Measurements from ENCODE around the gene CPNE5. TPM values are rescaled to one million over a fixed set of nuclear protein-coding genes. Genes with fewer than 3 reads are reported as not detected.

Gene CPNE5
- total RNA-seq, 1 donor from 2014 or later, result 24.9 TPM

DNA sequence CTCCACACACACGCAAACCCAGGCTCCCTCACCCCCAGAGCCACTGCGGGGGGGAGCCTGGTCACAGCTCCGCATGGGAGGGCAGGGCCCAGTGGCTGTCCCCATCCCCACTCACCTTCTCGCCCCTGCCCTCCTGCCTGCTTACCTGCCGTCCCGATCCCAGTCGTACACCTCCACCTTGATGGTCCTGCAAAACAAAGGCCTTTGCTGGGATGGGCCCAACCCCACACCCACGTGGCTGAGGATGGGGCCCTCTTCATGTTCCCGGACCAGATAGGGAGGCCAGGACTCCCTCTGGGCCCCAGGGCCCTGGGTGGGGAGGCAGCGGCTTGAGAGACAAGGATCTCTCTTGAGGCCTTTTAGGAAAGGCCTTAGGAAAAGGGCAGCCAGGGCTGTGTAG lies 74.1 kb downstream of the CPNE5 start:
- no peak for DNase-seq (ENCODE audit: low spot score)

DNA sequence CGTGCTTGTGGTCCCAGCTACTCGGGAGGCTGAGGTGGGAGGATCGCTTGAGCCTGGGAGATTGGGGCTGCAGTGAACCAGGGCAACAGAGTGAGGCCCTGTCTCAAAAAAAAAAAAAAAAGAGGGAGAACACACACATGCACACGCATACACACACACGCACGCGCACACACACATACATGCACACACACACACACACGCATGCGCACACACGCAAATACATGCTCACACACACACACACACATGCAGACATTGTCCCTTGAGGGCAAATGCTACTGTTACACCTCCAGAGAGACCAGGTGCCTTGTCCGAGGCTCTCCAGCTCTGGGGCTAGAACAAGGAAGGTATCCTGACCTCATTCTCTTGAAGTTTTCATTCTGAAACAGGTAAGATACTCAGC lies 77.1 kb downstream of the CPNE5 start:
- H3K27me3 Mint-ChIP-seq (ENCODE audit: unreplicated experiment), result peaks cover 8% of the 10 kb centered on the region
- no peaks in the 10 kb centered on the region for H3K9me3 Mint-ChIP-seq (ENCODE audit: unreplicated experiment)
- no peak overlapping the region for H3K27ac Mint-ChIP-seq (ENCODE audit: unreplicated experiment)
- DNase-seq (ENCODE audit: low spot score), result no peak
- peaks cover 6% of the 10 kb centered on the region for H3K36me3 Mint-ChIP-seq (ENCODE audit: low read depth, unreplicated experiment)
- H3K4me1 Mint-ChIP-seq (ENCODE audit: unreplicated experiment), result peaks cover 16% of the 10 kb centered on the region
- no peak overlapping the region for H3K4me3 Mint-ChIP-seq (ENCODE audit: unreplicated experiment)
- TF ChIP-seq, protein P1, sequence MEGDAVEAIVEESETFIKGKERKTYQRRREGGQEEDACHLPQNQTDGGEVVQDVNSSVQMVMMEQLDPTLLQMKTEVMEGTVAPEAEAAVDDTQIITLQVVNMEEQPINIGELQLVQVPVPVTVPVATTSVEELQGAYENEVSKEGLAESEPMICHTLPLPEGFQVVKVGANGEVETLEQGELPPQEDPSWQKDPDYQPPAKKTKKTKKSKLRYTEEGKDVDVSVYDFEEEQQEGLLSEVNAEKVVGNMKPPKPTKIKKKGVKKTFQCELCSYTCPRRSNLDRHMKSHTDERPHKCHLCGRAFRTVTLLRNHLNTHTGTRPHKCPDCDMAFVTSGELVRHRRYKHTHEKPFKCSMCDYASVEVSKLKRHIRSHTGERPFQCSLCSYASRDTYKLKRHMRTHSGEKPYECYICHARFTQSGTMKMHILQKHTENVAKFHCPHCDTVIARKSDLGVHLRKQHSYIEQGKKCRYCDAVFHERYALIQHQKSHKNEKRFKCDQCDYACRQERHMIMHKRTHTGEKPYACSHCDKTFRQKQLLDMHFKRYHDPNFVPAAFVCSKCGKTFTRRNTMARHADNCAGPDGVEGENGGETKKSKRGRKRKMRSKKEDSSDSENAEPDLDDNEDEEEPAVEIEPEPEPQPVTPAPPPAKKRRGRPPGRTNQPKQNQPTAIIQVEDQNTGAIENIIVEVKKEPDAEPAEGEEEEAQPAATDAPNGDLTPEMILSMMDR (IDR thresholded peaks at IDR 0.05; ENCODE audit: unreplicated experiment), result no peak

More for the DNA sequence above, 74.1 kb downstream of the CPNE5 start:
- Mint-ChIP-seq H3K4me1 (ENCODE audit: unreplicated experiment) (peaks cover 14% of the 10 kb centered on the region), H3K36me3 (ENCODE audit: low read depth, unreplicated experiment) (peaks cover 4% of the 10 kb centered on the region), H3K27me3 (ENCODE audit: unreplicated experiment) (peaks cover 11% of the 10 kb centered on the region), H3K4me3 (ENCODE audit: unreplicated experiment) (no peak overlapping the region), H3K27ac (ENCODE audit: unreplicated experiment) (no peak overlapping the region), H3K9me3 (ENCODE audit: unreplicated experiment) (no peaks in the 10 kb centered on the region)
- TF ChIP-seq, protein P1 (IDR thresholded peaks at IDR 0.05; ENCODE audit: unreplicated experiment), result no peak

DNA sequence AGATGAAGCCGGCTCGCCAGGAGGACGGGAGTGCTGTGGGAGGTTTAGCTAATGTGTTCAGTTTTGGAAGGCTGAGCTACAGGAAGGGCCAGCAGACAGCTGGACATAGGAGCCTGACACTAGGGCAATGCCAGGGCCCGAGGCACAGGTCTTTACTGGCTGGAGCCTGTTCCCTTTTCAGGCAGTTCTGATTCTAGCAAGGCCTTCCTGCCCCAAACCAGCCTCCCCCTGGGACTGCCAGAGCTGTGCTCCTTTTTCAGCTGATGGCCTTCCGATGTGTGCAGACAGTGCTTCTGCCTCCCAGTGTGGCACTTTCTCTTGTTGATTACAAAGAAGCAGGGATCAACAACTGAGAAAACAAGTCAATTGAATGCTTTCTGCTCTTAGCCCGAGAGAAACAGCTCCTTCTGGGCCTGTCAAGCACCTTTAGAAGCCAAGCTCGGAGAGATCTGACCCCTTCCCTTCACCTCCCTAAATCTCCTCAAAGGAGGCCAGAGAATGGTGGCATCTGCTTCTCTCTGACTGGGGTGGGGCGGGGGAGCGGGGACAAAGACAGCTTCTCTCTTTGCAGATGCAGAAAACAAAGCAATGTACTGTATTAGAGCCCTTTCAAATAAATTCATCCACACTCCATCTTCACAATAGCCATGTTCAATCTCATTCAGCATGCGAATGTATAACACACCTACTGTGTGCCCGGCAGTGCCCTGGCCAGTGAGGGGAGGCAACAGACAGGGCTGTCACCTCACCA lies 78.4 kb downstream of the CPNE5 start:
- TF ChIP-seq, protein P1 (IDR thresholded peaks at IDR 0.05; ENCODE audit: unreplicated experiment), result no peak
- H3K4me3 Mint-ChIP-seq (ENCODE audit: unreplicated experiment), result peak overlapping the region; percentile 37
- H3K9me3 Mint-ChIP-seq (ENCODE audit: unreplicated experiment), result no peaks in the 10 kb centered on the region
- peaks cover 6% of the 10 kb centered on the region for H3K36me3 Mint-ChIP-seq (ENCODE audit: low read depth, unreplicated experiment)
- peaks cover 26% of the 10 kb centered on the region for H3K4me1 Mint-ChIP-seq (ENCODE audit: unreplicated experiment)
- DNase-seq (ENCODE audit: low spot score), result no peak
- peaks cover 8% of the 10 kb centered on the region for H3K27me3 Mint-ChIP-seq (ENCODE audit: unreplicated experiment)
- no peak overlapping the region for H3K27ac Mint-ChIP-seq (ENCODE audit: unreplicated experiment)

DNA sequence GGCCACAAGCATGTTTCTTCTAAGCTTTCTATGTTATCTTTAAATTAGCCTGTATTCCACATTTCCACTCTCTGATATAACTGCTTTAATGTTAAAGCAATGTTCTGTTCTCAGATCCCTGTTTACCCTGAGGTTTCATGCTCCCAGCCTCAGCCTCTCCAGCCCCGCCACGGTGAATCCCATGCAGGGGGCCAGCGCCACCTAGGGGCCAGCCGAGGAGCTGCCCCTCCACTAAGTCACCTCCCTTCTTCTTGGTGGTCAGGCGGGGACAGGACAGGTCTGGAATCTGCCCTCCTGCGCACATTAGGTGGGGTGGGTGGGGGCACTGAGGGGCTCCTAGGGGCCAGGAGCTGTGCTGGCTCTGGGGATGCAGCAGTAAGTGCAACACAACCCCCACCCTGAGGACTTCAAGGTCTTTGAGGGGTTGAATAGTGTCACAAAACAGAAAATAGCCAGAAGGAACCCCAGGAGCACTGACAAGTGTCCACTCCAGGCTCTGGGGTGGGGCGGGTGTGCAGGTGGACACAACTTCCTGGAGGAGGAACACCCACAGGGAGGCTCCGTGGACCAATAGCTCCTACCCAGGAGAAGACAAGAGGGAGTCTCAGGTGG lies 80.0 kb downstream of the CPNE5 start:
- Mint-ChIP-seq H3K4me3 (ENCODE audit: unreplicated experiment) (no peak overlapping the region), H3K4me1 (ENCODE audit: unreplicated experiment) (peaks cover 38% of the 10 kb centered on the region), H3K36me3 (ENCODE audit: low read depth, unreplicated experiment) (peaks cover 12% of the 10 kb centered on the region), H3K27ac (ENCODE audit: unreplicated experiment) (no peak overlapping the region), H3K27me3 (ENCODE audit: unreplicated experiment) (peaks cover 5% of the 10 kb centered on the region), H3K9me3 (ENCODE audit: unreplicated experiment) (no peaks in the 10 kb centered on the region)
- peak; percentile 92 for DNase-seq (ENCODE audit: low spot score)
- TF ChIP-seq, protein P1 (IDR thresholded peaks at IDR 0.05; ENCODE audit: unreplicated experiment), result peak; percentile 99
